ENCODE results near the gene HSH2D.
A peak's percentile ranks its signal among the peaks of the same experiment; 100 is the strongest.
"Not testable (repeated sequence)": the region's sequence is repeated elsewhere in the genome, so short reads cannot be mapped to it uniquely, and the experiment has no call there.

Gene HSH2D

DNA sequence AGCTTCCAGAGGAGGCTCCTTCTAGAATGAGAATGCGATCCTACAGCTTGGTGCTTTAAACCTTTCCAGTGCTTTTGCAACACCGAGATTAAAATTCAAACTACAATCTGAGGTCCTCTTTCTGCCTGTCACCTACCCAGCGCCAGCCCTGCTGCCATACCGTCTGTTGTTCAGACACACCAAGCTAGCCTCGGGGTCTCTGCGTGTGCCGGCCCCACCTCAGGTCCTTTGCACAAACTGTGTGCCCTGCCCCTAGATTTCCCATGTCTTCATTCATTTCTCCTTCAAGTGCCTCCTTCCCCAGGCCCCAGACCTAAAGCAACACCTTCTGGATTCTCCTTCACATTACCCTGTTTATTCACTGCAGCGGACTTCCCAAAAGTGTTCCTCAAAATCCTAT lies 11.1 kb downstream of the HSH2D start:
- no peak for DNase-seq (ENCODE audit: low read depth in 3 of 3, low spot score in 1 of 3)

DNA sequence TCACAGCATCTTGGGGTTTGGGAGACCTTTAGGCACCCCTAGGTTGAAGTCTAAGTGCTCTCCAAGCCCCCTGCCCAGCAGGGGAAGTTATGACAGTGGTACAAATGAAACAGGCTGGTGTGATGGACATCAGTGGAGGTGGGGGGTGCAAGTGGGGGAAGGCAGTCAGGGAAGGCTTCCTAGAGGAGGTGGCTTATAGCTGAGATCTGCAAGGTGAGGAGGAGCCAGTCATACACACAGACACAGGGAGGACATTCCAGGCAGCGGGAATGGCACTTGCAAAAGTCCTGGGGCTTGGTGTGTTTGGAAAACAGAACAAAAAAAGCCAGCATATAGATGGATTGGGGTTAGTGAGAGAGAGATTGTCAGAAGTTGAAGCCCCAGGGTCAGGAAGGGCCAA lies 11.6 kb downstream of the HSH2D start:
- DNase-seq (ENCODE audit: low read depth in 3 of 3, low spot score in 1 of 3) = no peak

DNA sequence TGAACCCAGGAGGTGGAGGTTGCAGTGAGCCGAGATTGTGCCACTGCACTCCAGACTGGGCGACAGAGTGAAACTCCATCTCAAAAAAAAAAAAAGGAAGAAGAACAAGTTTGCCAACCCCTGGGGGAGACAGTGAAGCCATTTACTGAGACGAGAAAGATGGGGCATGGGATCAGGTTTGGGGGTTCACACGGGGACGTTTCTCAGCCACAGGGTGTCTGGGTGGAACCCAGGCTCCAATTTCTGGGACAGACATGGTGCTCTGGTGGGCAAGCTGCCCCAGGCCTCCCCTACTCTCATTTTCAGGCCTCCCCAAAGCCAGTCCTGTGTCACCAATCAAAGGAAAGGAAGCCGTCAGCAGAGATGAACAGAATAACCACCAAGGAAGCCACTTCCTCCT lies 13.4 kb downstream of the HSH2D start:
- DNase-seq (ENCODE audit: low read depth in 3 of 3, low spot score in 1 of 3) = no peak

DNA sequence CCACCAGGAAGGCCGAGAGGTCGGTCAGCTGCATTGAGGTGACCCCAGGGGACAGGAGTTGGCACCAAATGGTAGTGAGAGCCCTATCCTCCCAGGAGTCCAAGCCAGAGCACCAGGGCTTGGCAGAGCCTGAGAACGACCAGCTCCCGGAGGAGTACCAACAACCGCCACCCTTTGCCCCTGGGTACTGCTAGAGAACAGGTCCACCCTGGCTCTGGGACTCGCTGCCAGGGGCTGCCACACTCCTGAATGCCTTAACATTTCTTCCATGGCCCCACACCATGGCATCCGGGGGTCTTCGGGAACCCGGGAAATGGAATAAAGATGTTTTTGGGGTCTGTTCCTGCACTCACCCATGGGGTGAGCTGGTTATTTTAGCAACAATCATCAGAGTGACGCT lies 14.1 kb downstream of the HSH2D start:
- DNase-seq (ENCODE audit: low read depth in 3 of 3, low spot score in 1 of 3) = no peak

DNA sequence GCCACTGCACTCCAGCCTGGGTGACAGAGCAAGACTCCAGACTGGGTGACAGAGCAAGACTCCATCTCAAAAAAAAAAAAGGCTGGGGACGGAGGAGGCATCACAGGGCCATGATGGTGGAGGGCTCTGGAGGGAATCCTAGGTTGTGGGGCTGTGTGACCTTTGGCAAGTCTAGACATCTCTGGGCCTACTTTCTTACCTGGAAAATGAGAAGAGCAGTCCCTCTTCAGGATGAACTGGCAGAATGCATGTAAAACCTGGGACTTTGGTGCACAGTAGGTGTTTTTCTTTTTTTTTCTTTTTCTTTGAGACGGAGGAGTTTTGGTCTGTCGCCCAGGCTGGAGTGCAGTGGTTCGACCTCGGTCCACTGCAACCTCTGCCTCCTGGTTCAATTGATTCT lies 16.2 kb downstream of the HSH2D start:
- DNase-seq (ENCODE audit: low read depth in 3 of 3, low spot score in 1 of 3) = no peak

DNA sequence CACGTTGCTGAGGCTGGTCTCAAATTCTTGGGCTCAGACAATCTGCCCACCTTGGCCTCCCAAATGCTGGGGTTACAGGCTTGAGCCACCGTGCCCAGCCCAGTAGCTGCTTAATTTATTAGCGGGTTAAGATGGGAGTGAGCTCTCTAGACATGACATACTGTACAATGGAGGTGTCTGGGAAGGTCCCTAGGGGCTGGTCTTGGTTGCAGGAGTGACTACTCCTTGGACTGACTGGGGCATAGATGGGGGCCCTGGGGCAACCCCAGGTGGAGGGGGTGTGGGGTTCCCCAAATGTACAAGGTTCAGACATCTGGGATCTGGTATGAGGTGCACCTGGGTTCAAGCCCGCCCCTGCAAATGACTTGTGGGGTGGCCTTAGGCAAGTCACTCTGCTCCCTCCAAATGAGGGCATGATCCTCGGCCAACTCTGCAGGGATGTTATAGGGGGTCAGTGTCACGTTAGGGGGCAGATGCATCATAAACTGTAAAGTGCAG lies 17.0 kb downstream of the HSH2D start:
- no peak for DNase-seq (ENCODE audit: low read depth in 3 of 3, low spot score in 1 of 3)

DNA sequence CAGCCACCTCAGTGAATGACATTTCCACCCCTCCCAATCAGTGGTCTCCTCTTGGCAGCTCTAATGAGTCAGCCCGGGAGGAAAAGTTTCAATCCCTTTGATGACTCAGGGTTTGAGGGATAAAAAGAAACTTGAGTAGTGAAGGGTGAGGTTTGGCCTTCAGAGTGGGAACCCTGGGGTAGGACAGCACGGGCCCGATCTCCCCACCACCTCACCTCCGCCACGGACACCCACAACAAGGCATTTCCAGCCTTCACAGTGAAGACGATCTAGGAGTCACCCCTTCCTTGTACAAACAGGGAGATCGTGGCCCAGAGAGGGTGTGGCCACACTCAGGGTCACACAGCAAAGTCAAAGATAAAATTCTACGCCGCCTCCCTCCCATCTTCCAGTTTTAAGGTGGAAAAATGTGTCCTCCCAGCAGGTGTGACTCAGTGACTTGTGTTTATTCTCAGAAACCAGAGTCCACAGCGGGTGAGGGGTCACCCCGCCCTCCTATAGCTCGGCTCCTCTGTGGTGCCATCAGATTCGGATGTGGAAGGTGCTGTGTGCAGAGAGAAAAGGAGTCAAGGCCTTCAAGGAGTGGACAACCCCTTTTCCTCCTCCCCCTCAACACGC lies 17.6 kb downstream of the HSH2D start:
- DNase-seq (ENCODE audit: low read depth in 3 of 3, low spot score in 1 of 3) = no peak

DNA sequence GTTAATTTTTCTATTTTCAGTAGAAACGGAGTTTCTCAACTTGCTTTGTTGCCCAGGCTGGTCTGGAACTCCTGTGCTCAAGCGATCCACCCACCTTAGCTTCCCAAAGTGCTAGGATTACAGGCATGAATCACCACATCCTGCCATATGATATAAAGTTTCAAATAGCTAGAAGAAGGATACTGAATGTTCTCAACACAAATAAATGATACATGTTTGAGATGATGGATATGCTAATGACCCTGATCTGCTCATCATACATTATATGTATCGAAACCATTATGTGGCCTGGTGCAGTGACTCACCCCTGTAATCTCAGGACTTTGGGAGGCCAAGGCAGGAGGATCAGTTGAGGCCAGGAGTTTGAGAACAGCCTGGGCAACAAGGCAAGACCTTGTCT lies 18.4 kb downstream of the HSH2D start:
- DNase-seq (ENCODE audit: low read depth in 3 of 3, low spot score in 1 of 3) = no peak

DNA sequence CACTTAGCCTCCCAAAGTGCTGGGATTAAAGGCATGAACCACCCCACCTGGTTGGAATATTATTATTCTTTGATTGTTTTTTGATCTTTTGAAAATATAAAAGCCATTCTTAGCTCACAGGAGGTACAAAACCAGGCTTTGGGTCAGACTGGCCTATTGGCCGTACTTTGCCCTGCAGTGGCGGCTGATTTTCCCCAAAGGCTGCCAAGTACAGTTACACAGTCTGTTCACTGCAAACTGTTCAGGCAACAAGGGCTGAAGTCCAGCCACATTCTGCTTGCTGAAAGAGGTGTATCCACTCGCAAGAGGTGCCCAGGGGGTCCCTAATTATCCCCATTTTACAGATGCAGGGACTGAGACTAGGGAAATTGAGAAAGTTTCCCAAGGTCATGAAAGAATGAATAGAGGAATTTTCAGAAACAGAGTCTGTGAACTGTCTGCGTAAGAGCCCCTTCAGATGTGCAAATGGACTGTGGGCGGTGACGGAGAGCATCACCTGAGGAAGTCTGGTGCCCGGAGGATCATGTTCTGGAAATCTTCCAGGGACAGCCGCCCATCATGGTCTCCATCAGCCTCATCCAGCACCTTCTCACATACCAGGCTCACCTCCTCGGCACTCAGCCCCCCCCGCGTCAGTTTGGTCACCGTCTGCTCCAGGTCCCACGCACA lies 20.9 kb downstream of the HSH2D start:
- DNase-seq (ENCODE audit: low read depth in 3 of 3, low spot score in 1 of 3) = no peak

DNA sequence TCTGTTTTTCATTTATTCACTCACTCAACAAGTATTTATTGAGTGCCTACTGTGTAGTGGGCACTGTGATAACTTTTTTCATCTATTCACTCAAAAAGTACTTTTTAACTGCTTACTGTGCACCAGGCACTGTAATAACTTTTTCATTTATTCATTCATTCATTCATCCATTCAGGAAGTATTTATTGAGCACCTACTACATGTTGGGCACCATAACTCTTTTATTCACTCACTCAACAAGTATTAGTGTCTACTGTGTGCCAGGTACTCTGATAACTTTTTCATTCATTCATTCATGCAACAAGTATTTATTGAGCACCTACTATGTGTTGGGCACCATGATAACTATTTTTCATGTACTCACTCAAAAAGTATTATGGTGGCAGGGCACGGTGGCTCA lies 22.9 kb downstream of the HSH2D start:
- no peak for DNase-seq (ENCODE audit: low read depth in 3 of 3, low spot score in 1 of 3)

DNA sequence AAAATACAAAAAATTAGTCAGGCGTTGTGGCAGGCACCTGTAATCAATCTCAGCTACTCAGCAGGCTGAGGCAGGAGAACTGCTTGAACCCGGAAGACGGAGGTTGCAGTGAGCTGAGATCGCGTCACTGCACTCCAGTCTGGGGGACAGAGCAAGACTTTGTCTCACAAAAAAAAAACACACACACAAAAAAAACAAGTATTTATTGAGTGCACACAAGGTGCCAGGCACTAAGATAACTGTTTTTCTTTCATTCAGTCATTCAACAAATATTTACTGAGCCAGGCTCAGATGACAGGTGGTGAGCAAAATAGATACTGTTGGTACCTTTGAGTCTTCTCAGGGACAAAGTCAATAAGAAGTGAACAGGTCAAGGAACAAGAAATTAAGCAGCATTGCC lies 23.6 kb downstream of the HSH2D start:
- DNase-seq (ENCODE audit: low read depth in 3 of 3, low spot score in 1 of 3) = no peak

DNA sequence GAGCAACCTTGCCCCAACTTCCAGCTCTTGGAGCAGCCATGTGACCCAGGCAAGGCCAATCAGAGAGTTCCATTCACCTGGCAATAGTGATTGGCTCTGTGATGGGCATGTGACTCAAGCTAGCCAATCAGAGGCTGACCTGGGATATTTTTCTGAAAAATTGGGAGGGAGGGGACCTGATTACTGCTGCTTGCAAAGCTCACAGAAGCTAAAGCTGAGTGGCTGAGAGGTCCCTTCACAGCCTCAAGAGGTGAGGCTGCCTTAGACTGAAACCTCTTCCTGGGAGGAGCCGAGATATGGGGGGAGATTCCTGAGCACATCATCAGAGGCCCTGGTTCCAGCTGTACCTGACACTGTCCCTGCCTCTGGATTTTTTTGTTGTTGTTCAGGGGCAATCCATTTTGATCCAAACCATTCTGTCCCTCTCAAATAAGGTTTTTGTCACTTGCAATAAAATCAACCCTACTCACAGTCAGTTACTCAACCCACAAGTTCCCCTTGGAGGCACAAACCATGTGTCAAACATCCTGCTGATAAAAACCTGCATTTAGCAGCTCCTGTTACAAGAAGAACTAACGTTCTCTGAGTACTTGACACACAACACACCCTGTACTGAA lies 25.1 kb downstream of the HSH2D start:
- no peak for DNase-seq (ENCODE audit: low read depth in 3 of 3, low spot score in 1 of 3)

DNA sequence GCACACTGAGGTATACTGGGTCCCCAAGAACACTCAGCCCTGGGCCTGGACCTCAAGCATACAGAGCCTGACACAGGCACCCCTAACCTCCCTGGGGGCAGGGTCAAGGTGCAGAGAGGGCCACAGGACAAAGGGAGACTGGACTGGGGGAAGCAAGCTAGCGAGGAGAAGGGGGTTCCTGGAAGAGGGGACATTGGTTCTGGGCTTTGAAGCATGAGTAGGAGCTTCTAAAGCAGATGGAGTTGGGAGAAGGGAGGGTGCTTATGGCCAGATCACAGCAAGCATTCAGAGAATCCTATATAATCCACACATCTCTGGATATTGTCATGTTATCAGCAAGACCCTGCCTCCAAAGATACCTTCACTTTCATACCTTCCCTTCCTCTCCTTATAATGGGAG lies 26.6 kb downstream of the HSH2D start:
- no peak for DNase-seq (ENCODE audit: low read depth in 3 of 3, low spot score in 1 of 3)

DNA sequence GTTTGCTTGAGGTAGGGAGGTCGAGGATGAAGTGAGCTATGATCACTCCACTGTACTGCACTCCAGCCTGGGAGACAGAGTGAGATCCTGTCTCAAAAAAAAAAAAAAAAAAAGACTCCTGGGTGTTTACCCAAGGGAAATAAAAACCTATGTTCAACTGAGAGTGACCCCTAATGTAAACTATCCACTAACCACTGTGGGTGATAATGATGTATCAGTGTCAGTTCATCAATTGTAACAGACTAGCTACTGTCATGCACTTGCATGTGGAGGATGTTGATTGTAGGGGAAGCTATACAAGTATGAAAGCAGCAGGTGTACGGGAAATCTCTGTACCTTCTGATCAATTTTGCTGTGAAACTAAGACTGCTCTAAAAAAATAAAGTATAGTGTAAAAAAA lies 32.5 kb downstream of the HSH2D start:
- DNase-seq (ENCODE audit: low read depth in 3 of 3, low spot score in 1 of 3) = no peak

DNA sequence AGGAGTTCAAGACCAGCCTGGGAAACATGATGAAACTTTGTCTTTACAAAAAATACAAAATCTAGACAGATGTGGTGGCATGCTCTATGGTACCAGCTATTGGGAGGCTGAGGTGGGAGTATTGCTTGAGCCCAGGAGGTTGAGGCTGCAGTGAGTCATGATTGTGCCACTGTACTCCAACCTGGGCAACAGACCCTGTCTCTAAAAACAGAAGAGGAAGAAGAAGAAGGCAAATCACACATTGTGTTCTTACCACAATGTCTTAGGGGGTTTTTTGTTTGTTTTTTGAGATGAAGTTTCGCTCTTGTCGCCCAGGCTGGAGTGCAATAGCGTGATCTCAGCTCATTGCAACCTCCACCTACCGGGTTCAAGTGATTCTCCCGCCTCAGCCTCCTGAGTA lies 35.4 kb downstream of the HSH2D start:
- not testable (repeated sequence) for DNase-seq (ENCODE audit: low read depth in 3 of 3, low spot score in 1 of 3)

DNA sequence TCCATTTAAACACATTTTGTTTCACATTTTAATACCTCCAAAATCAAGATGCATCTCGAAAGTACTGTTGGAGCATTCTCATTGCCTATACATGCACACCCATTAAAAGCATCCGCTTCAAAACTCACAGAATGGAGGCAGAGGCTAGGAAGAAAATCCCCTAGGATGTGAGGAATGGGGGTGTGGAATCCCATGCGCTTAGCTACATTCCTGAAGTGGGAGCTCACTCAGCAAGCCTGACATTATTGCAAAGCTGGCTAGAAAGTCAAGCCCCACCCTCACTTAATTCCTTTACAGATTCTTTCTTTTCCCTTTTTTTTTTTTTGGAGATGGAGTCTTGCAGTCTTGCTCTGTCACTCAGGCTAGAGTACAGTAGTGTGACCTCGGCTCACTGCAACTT lies 37.1 kb downstream of the HSH2D start:
- DNase-seq (ENCODE audit: low read depth in 3 of 3, low spot score in 1 of 3) = no peak

DNA sequence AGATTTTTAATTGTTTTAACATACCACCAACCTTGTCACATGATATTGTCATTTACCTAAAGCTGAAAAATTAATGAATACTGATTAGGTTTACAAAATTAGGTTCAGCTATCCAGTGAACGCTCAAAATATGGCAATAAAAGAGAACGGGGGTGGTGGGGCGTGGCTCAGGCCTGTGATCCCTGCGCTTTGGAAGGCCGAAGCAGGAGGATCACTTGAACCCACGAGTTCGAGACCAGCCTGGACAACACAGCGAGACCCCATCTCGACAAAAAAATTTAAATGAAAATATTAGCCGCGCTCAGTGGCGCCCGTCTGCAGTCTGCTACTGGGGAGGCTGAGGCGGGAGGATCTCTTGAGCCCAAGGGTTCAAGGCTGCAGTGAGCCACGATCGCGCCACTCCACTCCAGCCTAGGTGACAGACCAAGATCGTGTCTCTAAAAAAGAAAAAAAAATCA lies 41.2 kb downstream of the HSH2D start:
- no peak for DNase-seq (ENCODE audit: low read depth in 3 of 3, low spot score in 1 of 3)

DNA sequence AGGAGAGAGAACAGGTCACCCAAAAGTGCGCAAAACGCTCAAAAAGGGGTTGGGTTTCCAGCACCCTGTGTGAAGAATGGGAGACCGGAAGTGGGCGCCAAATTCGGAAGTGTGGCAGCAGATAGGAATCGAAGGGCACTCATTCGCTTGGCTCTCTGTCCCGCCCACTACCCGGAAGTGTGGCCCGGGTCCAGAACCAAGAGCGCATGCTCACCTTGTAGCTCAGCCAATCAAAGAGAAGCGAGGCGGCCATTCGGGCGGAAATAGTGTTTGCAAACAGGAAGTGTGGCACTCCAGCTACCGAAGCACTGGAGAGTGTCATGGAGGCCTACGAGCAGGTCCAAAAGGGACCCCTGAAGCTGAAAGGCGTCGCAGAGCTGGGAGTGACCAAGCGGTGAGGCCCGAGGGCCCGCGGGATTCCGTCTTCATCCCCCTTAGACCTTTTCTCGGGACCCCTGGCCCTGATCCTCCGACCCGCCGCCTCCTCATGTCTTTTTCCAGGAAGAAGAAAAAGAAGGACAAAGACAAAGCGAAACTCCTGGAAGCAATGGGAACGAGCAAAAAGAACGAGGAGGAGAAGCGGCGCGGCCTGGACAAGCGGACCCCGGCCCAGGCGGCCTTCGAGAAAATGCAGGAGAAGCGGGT lies 41.8 kb downstream of the HSH2D start, which contains the start of gene FAM32A:
TSS of gene FAM32A (plus strand) at position 288 of the 645 bp plus-strand sequence. CDS start at position 321, 33 bp downstream.
- DNase-seq (ENCODE audit: low read depth in 3 of 3, low spot score in 1 of 3) = peak; percentile 92 to 98 (median 98)

DNA sequence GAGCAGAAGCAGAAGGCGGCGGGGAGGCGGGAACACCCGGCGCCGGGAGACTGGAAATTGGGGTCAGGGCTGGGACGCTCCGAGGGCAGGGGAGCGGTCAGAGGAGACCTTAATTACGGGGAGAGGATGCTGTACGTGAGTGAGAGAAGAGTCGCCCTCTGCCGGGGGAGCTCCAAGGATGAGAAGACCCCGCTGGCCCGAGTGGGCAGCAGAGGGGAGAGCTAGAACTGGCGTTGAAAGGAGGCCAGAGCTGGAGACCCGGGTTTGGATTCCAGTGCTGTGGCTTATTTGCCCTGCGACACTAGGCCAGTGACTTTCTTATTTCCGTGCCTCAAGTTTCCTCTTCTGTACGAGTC lies 42.3 kb downstream of the HSH2D start:
- DNase-seq (ENCODE audit: low read depth in 3 of 3, low spot score in 1 of 3) = peak in 1 of 3 donors; percentile 21

DNA sequence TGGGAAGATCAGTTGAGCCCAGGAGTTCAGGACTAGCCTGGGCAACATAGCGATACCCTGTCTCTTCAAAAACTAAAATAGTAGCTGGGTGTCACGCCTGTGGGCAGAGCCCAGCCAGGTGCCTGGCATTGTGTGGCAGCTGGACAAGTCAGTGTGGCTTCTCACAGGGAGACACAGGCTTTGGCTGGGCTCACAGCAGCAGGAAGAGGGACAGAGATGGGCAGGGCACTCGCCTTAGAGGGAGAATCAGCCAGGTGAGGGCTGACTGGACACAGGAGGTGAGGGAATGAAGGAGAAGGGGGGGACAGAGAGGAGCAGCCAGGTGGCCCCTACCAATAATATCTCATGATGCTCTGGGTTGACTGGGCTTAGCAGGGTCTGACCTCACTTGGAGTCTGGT lies 45.0 kb downstream of the HSH2D start:
- no peak for DNase-seq (ENCODE audit: low read depth in 3 of 3, low spot score in 1 of 3)

DNA sequence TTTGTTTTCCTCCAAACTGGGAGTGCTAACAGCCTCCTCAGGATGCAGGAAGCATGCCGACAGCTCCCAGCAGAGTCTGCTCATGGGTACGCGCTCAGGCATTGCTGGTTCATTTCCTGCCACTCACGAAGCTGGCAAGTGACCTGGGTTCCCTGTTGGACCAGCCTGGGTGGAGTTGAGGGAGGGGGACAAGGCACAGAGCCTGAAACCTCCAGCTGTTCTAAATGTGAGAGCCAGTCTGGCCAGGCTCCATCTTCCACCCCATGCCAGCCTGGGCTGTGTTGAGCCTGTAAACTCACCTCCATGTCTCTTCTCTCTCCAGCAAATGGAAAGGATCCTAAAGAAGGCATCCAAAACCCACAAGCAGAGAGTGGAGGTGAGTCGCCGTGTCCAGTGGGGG lies 46.7 kb downstream of the HSH2D start:
- no peak for DNase-seq (ENCODE audit: low read depth in 3 of 3, low spot score in 1 of 3)

DNA sequence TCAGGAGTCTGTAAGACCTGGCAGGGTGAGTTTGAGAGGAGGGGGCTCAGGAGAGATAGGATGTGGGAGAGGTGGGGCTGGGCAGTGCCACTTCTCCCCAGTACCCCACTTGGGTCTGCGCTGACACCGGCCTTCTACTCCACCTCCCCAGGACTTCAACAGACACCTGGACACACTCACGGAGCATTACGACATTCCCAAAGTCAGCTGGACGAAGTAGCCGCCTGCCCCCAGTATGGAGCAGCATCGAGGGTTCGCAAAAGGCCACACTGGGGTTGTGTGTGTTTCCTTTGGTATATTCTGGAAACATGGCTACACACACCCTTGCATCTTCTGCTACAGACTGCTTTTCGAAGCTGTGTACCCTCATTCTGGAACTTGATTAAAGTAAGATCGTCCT lies 47.3 kb downstream of the HSH2D start:
- DNase-seq (ENCODE audit: low read depth in 3 of 3, low spot score in 1 of 3) = no peak

Measured in stimulated activated CD4-positive, alpha-beta T cell treated with anti-CD3 and anti-CD28 coated beads, TNF-alpha, amount 100 ng/mL, for 1 hour (primary cell).